Activated T-helper 1 cell treated with Interleukin-2 at 50 U/mL for 16 hours (primary cell): ENCODE data around the gene STRIT1.

Experiments used
- DNase-seq: peaks from one replicate; pipeline ENCODE4 v3.0.0-alpha.2; 2020; ENCODE audit warnings: low read depth

The STRIT1 gene

GRCh38 chr3:155293516-155293915 lies at the start of gene STRIT1:
TSS of gene STRIT1 (minus strand) at chr3:155293683.
- no peak for DNase-seq

GRCh38 chr3:155342344-155342743 lies 48.9 kb upstream of the STRIT1 start:
- no peak for DNase-seq

GRCh38 chr3:155339052-155339451 lies 45.6 kb upstream of the STRIT1 start:
- DNase-seq = no peak

DNA sequence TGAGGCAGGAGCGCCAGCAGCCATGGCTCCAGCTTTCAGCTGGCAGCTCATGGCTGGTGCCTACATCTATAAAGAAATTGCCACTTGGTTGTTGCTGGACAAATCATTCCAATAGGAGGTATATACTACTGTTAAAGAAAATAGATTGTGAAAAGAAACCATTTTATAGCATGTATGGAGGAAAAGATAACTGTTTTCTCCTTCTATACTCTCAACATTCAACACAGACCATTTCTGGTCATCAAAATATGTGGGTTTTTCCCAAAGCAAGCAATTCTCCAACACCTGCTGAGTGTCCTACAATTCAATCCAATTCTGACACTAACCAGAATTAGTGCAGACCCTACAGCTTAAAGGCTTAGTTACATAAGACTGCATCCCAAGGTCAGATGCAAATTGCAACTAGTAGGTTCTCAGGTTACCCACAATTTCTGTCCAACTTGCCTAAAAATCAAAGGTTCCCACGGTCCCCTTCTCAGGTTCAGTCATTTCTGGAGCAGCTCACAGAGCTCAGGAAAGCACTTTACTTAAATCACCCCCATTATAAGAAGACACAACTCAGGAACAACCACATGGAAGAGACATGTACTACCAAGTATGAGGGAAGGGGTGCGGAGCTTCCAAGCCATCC lies 42.4 kb upstream of the STRIT1 start:
- no peak for DNase-seq

DNA sequence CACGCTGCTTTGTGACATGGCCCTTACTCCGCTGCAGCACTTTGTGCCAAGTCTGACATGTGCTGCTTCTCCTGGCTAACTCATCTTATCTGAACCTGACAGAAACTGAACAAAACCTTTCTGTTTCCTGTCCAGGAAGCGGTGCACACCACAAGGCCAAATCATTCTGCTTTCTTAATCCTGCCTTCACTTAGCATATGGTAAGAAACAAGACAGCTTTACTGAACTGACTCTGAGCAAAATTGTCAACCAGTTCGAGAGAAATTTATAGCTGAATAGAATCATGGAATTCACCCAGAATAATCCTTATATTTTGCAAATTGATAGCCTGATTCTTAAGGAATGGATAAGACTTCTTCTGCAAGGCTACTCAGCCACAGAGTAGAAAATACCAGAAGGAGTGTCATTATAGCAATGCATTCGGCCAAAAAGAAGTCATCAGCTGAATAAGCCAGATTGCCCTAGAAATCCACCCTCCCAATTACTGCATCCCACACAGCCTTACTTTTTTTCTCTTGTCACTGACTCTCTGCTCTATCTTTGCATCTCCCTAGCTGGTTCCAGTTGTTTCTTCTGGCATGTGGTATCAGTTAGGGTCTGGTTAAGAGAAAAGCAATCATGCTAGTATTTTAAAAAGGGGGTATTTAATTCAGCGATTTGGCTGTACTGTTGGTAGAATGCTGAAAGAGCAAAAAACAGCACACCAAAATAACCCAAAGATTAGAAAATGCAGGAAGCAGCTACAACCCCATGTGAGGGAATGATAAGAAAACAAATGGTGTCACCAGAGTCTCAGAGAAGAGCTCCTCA lies 41.6 kb upstream of the STRIT1 start:
- DNase-seq = no peak

GRCh38 chr3:155334215-155334913 lies 40.9 kb upstream of the STRIT1 start:
- no peak for DNase-seq

DNA sequence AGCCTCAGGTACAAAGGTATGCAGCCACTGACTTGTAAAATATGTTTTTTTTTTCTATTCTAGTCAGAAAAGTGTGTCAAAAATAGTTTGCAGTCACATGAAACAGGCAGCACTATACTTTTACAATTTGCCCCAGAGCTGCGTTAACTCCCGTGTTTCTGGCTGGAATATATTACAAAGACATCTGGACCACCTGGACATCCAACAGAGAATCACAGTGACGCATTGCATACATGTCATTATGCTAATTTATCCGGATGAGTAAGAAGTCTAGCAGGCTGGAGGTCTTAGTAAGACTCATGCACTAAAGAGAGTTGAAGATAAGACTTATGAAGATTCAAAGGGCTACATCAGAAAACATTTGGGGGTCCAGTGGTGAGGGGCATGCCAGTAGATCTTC lies 39.2 kb upstream of the STRIT1 start:
- DNase-seq = no peak

GRCh38 chr3:155331078-155331477 lies 37.6 kb upstream of the STRIT1 start:
- no peak for DNase-seq

DNA sequence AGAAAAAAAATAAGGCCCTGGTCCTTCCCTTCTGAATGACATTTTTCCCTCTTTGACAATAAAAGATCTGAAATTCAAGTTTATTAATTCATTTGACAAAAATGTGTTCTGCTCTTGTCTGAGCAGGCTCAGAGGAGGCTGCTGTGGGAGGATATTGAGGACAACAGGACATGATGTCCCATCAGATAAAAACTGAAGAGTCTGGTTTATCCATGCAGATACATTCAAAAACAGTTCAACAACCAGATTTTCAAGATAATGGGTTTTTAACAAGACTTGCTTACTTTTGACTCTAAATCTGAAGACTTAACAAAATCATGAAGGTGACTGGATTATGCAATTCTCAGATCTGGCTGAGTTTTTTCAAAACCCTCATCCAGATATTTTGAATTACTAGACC lies 36.9 kb upstream of the STRIT1 start:
- no peak for DNase-seq

- no peak for DNase-seq
Measured at GRCh38 chr3:155329513-155330048, 36.1 kb upstream of the STRIT1 start.

- no peak for DNase-seq
Measured at GRCh38 chr3:155327871-155328270, 34.4 kb upstream of the STRIT1 start.

DNA sequence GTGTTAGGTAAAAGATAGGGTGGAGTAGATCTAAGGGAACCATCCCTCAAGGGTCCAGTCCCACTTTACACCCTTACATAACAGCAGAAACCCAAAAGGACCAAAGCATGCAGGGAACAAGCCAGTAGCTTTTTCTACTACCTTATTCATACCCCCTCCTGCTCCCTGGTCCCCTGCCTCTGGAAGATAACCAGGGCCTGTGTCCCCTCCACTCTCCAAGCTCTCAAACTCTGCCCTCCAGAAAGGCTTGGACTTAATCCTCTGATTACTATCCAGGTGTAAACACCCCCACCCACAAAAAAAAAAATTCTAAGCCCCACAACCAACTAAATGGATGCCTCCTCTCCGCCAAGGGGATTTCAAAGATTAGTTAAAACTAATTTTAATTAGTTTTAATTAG lies 33.9 kb upstream of the STRIT1 start:
- DNase-seq = no peak

- DNase-seq = no peak
Measured at GRCh38 chr3:155326901-155327300, 33.4 kb upstream of the STRIT1 start.

- DNase-seq = no peak
Measured at GRCh38 chr3:155326244-155326643, 32.8 kb upstream of the STRIT1 start.

- no peak for DNase-seq
Measured at GRCh38 chr3:155325263-155325835, 31.9 kb upstream of the STRIT1 start.

DNA sequence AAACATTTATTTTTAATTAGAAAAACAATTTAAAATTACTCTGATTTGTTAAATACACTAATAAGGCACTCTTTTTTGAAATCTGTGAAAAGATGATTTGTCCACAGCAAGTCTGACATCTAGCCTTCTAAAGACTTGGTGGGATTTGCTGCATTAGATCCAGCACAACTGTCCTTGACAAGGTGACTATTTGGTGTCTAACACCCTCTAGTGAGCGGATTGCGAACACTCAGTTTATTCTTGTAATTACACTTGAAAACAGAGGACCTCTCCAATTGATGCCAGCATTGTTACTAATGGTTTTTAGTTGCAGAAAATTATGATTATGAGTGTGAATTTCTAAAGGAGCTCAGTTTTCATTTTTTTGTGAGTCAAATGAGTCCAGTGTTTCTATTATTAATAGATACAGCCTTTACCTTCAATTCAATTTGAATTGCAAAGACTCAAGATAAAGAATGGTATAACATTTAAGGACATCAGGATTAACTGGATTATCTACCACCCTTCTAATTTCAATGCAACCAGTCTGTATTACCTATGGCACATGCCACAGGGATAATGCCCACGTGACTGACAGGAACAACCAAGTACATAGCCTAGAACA lies 29.7 kb upstream of the STRIT1 start:
- DNase-seq = no peak

- DNase-seq = no peak
Measured at GRCh38 chr3:155321418-155321817, 27.9 kb upstream of the STRIT1 start.

- DNase-seq = no peak
Measured at GRCh38 chr3:155320934-155321333, 27.5 kb upstream of the STRIT1 start.

- DNase-seq = no peak
Measured at GRCh38 chr3:155318740-155319139, 25.3 kb upstream of the STRIT1 start.

DNA sequence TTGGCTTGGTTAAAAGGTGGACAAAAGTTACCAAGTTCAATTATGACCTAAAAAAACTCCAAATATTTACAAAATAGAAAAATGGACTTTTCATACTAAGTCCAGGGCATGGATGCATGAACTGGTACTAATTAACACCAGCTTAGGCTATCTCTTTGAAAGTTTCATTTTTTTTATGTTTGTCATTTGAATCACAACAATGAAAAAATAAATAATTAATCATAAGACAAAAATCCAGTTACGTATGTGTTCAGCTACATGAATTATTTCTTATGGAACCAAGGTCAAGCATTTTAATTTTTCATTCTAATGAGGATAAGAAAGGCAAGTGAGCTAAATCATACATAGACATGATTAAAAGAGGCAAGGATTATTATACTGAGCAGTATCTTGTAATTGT lies 23.7 kb upstream of the STRIT1 start:
- no peak for DNase-seq

GRCh38 chr3:155316426-155316825 lies 22.9 kb upstream of the STRIT1 start:
- no peak for DNase-seq

DNA sequence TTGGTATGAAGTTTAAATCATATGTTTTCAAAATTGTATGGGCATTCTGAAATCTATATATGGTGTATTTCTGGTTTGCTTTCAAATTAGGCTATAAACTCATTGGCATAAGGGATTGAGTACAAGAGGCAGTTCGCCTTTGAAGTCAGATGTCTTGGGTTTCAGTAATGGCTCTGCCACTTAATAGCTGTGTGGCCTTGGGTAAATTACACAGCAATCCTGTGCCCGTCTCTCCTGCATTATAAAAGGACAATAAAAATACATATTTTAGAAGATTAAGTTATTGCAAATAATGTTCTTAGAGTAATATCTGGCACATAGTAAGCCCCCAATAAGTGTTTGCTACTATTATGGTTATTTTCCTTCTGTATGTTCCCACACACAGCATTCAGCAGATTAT lies 20.4 kb upstream of the STRIT1 start:
- DNase-seq = no peak
